Tibial artery (tissue), 4 donors: Measurements from ENCODE around the gene GPR108.
A peak's percentile ranks its signal among the peaks of the same experiment; 100 is the strongest.

Source experiments
- DNase-seq, 2 donors: peaks; one replicate each; pipeline ENCODE4 v3.0.0-alpha.2; 2019
- H3K27ac ChIP-seq, 2 donors: fragments of 200-600 bp; sonication (generic) in 1 of 2; 1 replicate in 1 of 2; 2 replicates in 1 of 2; pipeline ENCODE4 v1.5.1; 2018 to 2019; ENCODE audit warnings: mild to moderate bottlenecking in 1 of 2
- H3K27me3 ChIP-seq, 2 donors: fragments of 200-600 bp; sonication (generic) in 1 of 2; one replicate each; pipeline versions ENCODE4 v1.5.1 to v1.6.0; 2016 to 2019
- H3K36me3 ChIP-seq, 3 donors: fragments of 200-600 bp; sonication (generic) in 2 of 3; one replicate each; pipeline ENCODE4 v1.5.1; 2016 to 2019; ENCODE audit warnings: mild to moderate bottlenecking in 2 of 3
- H3K4me1 ChIP-seq, 4 donors: fragments of 200-600 bp; sonication (generic) in 2 of 4; 1 replicate in 3 of 4; 2 replicates in 1 of 4; pipeline ENCODE4 v1.5.1; 2016 to 2019
- H3K4me3 ChIP-seq, 2 donors: fragments of 200-600 bp; sonication (generic) in 1 of 2; 1 replicate in 1 of 2; 2 replicates in 1 of 2; pipeline ENCODE4 v1.5.1; 2018 to 2019; ENCODE audit warnings: mild to moderate bottlenecking in 2 of 2
- H3K9me3 ChIP-seq, 3 donors: fragments of 200-600 bp; sonication (generic) in 1 of 3; one replicate each; pipeline ENCODE4 v1.5.1; 2016 to 2019
- intact Hi-C: fragments of 100-400 bp; cut with DNase I; formaldehyde crosslinking; loops from one replicate; pipeline ENCODE4 v1.15.0; 2023; ENCODE audit warnings: low total_unique reads
- TF ChIP-seq, protein P1 (sequence below), 2 experiments: fragments of 200-600 bp in 1 of 2; fragments of 450-650 bp in 1 of 2; IDR thresholded peaks; one replicate each; pipeline ENCODE4 v1.5.1; 2017 to 2019; ENCODE audit warnings: antibody characterized with exemption in 2 of 2, mild to moderate bottlenecking in 1 of 2, moderate library complexity in 1 of 2

Gene GPR108

DNA sequence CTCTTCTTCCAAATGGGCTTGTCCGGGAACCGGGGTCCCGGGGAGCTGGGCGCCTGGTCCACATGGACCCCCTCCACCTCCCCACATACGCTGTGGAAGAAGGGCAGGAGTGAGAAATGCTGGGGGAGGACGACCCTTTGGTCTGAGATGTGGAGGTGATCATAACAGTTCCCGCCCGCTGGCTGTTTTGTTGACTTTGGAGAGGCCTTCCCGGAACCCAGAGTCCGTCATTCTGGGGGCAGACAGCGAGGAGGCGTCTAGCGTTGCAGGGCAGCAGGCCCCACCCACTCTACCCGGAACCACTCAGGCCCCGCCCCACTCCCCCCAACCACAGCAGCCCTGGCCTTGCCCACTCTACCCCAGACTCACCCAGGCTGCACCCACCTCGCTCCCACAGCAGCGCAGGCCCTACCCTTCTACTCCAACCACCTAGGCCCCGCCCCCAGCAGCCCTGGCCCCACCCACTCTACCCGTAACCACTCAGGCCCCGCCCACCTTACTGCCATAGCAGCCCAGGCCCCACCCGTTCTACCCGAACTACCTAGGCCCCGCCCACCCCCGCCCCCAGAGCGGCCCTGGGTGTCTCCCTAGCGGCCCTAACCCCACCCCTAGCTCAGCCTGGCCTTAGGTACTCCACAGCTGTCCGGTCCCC is 7.1 kb downstream of the GPR108 start:
- DNase-seq = no peak
- H3K27me3 ChIP-seq = no peaks in the 10 kb centered on the region
- intact Hi-C loops = loop anchor here (10.0 kb wide), 2 partner anchors 135 to 355 kb away; partner anchors contain the start of genes ALKBH7 and PSPN
- no peaks in the 10 kb centered on the region for H3K9me3 ChIP-seq
- peaks cover 0 to under 1% (median under 1%) of the 10 kb centered on the region in 4 donors for H3K4me1 ChIP-seq
- peaks cover 14 to 49% (median 35%) of the 10 kb centered on the region in 3 donors for H3K36me3 ChIP-seq
- no peak overlapping the region for H3K27ac ChIP-seq
- no peak overlapping the region for H3K4me3 ChIP-seq
- TF ChIP-seq, protein P1, sequence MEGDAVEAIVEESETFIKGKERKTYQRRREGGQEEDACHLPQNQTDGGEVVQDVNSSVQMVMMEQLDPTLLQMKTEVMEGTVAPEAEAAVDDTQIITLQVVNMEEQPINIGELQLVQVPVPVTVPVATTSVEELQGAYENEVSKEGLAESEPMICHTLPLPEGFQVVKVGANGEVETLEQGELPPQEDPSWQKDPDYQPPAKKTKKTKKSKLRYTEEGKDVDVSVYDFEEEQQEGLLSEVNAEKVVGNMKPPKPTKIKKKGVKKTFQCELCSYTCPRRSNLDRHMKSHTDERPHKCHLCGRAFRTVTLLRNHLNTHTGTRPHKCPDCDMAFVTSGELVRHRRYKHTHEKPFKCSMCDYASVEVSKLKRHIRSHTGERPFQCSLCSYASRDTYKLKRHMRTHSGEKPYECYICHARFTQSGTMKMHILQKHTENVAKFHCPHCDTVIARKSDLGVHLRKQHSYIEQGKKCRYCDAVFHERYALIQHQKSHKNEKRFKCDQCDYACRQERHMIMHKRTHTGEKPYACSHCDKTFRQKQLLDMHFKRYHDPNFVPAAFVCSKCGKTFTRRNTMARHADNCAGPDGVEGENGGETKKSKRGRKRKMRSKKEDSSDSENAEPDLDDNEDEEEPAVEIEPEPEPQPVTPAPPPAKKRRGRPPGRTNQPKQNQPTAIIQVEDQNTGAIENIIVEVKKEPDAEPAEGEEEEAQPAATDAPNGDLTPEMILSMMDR (IDR thresholded peaks at IDR 0.05) = no peak

GRCh38 chr19:6729573-6730152 is 7.7 kb downstream of the GPR108 start:
- Histone ChIP-seq H3K36me3 (peaks cover 14 to 49% (median 35%) of the 10 kb centered on the region in 3 donors), H3K27me3 (no peaks in the 10 kb centered on the region), H3K4me3 (no peak overlapping the region), H3K9me3 (no peaks in the 10 kb centered on the region), H3K4me1 (no peaks in the 10 kb centered on the region), H3K27ac (no peak overlapping the region)
- no peak for DNase-seq
- intact Hi-C loops = loop anchor here (10.0 kb wide), 2 partner anchors 135 to 355 kb away; partner anchors contain the start of genes ALKBH7 and PSPN
- TF ChIP-seq, protein P1 (IDR thresholded peaks at IDR 0.05) = no peak

GRCh38 chr19:6728346-6728745 is 9.0 kb downstream of the GPR108 start:
- intact Hi-C loops = no loop called here
- H3K4me3 ChIP-seq = no peak overlapping the region
- no peaks in the 10 kb centered on the region for H3K27me3 ChIP-seq
- peaks cover 0 to 2% (median 0%) of the 10 kb centered on the region in 4 donors for H3K4me1 ChIP-seq
- H3K27ac ChIP-seq = no peak overlapping the region
- TF ChIP-seq, protein P1 (IDR thresholded peaks at IDR 0.05) = no peak
- peaks cover 14 to 37% (median 30%) of the 10 kb centered on the region in 3 donors for H3K36me3 ChIP-seq
- peak in 1 of 2 donors; percentile 47 for DNase-seq
- H3K9me3 ChIP-seq = no peaks in the 10 kb centered on the region

GRCh38 chr19:6725513-6726231 is 11.7 kb downstream of the GPR108 start:
- DNase-seq = no peak

More at GRCh38 chr19:6725513-6726231, 11.7 kb downstream of the GPR108 start:
- H3K27me3 ChIP-seq = no peaks in the 10 kb centered on the region
- no peak overlapping the region for H3K4me3 ChIP-seq
- intact Hi-C loops = no loop called here
- H3K9me3 ChIP-seq = no peaks in the 10 kb centered on the region
- H3K36me3 ChIP-seq = peaks cover 0 to 10% (median 4%) of the 10 kb centered on the region in 3 donors
- TF ChIP-seq, protein P1 (IDR thresholded peaks at IDR 0.05) = no peak
- peaks cover 0 to 7% (median 2%) of the 10 kb centered on the region in 4 donors for H3K4me1 ChIP-seq
- H3K27ac ChIP-seq = no peak overlapping the region
